IPS-18c (cell line): ENCODE measurements around the gene MAGI2.

Experiments
- H3K4me3 ChIP-seq: 2 replicates; pipeline ENCODE4 v1.7.0; 2013; ENCODE audit warnings: low read depth, mild to moderate bottlenecking, low read length, moderate library complexity; ENCODE audit not compliant: insufficient read depth
- H3K9me3 ChIP-seq: one replicate; pipeline ENCODE4 v1.6.1; 2013; ENCODE audit warnings: mild to moderate bottlenecking, low read length, moderate library complexity; ENCODE audit not compliant: control insufficient read depth, insufficient read depth

Gene MAGI2

DNA sequence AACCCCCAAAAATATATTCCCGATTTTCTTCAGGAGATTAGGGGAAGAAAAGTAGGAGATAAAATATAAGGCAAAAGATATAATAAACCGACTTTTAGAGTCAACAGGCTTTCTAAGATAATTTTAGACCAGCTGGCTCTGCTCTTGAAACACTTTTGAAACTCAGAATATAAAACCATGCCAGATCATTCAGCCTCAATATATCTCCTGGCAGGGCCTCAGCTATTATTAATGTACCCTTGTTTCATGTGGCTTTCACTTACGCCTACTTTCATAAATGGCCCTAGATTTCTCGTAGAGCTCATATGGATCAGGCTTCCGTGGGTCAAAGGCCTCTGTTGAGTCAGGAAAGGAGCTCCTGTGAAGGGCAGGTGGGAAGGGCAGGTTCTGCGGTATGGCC, 1258.9 kb downstream of the MAGI2 start:
- H3K4me3 ChIP-seq: no peak overlapping the region

DNA sequence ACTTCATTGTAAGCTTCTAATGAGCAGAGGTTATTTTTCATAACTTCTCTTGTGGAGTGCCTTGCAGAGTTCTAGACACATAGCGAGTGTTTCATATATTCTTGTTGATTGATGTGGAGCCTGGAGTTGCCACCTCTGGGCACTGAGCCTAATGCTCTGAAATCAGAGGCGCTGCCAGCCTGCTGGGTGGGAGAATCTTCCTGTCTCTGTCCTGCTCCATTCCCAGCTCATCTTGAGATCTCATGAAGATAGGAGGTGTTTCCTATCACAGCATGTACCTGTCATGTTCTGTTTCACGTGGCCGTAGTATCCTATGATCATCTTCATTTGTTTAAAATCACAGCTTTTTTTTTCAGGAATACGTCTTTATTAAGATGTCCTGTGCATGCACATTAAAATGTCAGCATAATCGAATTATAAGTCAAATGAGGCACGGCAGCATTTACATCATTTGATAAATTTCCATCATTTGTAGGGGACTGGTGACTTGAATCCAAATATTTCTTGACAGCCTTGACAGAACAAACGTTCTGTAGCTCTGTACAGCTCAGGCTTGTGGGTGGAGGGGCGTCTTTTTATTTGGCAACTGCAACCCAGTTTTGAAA, 1261.9 kb downstream of the MAGI2 start:
- Histone ChIP-seq H3K9me3 (no peaks in the 10 kb centered on the region), H3K4me3 (no peak overlapping the region)

More for the DNA sequence above, 1258.9 kb downstream of the MAGI2 start:
- H3K9me3 ChIP-seq: no peaks in the 10 kb centered on the region

DNA sequence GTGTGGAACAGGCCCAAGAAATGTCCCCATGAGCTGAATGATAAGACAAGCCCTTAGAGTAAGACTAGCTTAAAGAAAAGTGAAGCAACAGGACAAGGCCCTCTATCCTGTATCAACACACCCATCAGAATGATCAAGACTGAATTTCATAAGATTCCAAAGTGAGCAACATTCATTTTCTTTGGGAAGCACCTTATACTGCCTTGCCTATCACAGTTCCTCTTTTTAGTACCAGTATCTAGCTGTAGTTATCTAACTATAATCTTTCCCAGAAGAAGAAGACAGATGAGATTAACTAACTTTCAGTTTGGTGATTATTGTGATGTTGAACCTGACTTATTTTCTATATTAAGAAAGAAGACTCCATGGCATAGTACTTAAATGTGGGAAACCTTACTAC, 1263.7 kb downstream of the MAGI2 start:
- Histone ChIP-seq H3K9me3 (no peaks in the 10 kb centered on the region), H3K4me3 (no peak overlapping the region)

DNA sequence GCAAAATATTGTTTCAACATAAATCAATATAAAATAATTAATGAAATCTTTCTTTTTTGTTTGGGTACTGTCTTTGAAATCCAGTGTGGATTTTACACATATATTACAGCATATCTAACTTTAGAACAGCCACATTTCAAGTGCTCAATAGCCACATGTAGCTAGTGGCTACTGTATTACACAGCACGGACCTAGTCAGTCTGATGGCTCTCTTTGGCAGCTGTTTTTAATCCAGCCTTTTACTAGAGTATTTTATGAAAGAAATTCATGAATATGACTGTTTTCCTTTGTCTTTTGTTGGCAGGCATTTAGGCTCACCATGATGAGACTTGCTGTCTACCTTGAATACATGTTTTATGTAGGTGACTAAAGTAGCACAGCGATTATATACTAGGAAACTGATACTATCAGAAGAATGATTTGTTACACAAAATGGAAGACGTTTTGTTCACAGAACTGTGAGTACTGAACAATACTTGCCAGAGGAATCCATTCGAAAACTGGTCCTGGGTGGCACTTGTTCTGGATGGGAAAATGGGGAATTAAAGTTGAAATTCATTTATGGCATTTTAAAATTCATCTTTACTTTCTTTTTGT, 1268.2 kb downstream of the MAGI2 start:
- H3K9me3 ChIP-seq: no peaks in the 10 kb centered on the region

GRCh38 chr7:78184299-78184698, 1269.2 kb downstream of the MAGI2 start:
- no peaks in the 10 kb centered on the region for H3K9me3 ChIP-seq
- no peak overlapping the region for H3K4me3 ChIP-seq

More for the DNA sequence above, 1268.2 kb downstream of the MAGI2 start:
- no peak overlapping the region for H3K4me3 ChIP-seq

- H3K9me3 ChIP-seq: no peaks in the 10 kb centered on the region
- H3K4me3 ChIP-seq: no peak overlapping the region
Observed at GRCh38 chr7:78179827-78180477, 1273.5 kb downstream of the MAGI2 start.

DNA sequence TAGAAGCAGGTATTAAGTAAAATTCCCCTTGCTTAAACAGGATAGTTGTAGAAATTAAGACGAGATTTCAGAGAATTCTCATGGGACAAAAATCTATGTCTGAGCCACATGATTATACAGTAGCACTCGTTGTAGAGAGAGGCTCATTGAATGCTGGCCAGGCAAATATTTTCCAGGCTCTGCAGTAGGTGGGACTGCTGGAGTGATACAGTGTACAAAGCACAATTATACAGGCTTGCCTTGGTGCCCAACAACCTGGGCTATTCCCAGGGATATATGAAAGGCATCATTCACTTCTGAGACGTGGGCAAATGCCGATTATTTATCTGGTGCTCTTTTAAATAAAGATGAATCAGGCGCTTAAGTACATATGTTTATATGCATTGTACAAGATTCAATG, 1274.3 kb downstream of the MAGI2 start:
- H3K4me3 ChIP-seq: no peak overlapping the region
- H3K9me3 ChIP-seq: no peaks in the 10 kb centered on the region

GRCh38 chr7:78178319-78178718, 1275.1 kb downstream of the MAGI2 start:
- Histone ChIP-seq H3K4me3 (no peak overlapping the region), H3K9me3 (no peaks in the 10 kb centered on the region)

- Histone ChIP-seq H3K9me3 (no peaks in the 10 kb centered on the region), H3K4me3 (no peak overlapping the region)
Observed at GRCh38 chr7:78176171-78176570, 1277.3 kb downstream of the MAGI2 start.

- no peak overlapping the region for H3K4me3 ChIP-seq
Observed at GRCh38 chr7:78175330-78176100, 1278.0 kb downstream of the MAGI2 start.

GRCh38 chr7:78173666-78174065, 1279.8 kb downstream of the MAGI2 start:
- no peaks in the 10 kb centered on the region for H3K9me3 ChIP-seq
- H3K4me3 ChIP-seq: no peak overlapping the region

More at GRCh38 chr7:78175330-78176100, 1278.0 kb downstream of the MAGI2 start:
- H3K9me3 ChIP-seq: no peaks in the 10 kb centered on the region

DNA sequence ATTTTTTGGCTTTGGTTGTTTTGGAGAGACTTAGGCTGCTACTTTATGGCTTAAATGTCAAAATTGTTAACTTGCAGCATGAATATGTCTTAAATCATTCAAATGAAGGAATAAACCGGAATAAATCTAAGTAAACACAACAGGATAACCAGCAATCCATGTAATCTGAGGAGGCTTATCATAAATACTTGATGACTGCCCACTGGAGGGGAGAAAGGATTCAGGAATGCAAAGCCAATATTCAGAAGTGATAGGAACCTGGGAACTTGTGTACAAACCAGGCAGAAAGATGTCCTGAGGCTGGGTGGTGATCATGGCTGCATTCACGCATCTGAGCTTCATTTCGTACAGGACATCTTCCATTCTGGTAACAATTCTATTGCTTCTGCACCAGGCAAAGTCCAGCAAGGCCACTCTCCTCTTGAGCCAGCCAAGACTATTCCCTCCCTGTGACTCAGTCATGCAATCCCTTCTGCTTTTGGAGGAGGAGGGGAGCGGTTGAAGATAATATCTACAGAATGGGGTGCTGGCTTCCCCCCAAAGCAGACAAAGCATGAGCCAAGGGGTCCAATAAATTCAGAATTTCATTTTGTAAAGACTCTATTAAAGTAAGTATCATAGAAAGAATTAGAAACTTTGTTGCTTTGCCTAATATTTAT, 1280.4 kb downstream of the MAGI2 start:
- no peaks in the 10 kb centered on the region for H3K9me3 ChIP-seq
- no peak overlapping the region for H3K4me3 ChIP-seq

GRCh38 chr7:78172267-78172757, 1281.2 kb downstream of the MAGI2 start:
- no peak overlapping the region for H3K4me3 ChIP-seq

GRCh38 chr7:78171398-78171797, 1282.1 kb downstream of the MAGI2 start:
- Histone ChIP-seq H3K9me3 (no peaks in the 10 kb centered on the region), H3K4me3 (no peak overlapping the region)

More at GRCh38 chr7:78172267-78172757, 1281.2 kb downstream of the MAGI2 start:
- no peaks in the 10 kb centered on the region for H3K9me3 ChIP-seq

GRCh38 chr7:78170815-78171214, 1282.7 kb downstream of the MAGI2 start:
- Histone ChIP-seq H3K9me3 (no peaks in the 10 kb centered on the region), H3K4me3 (no peak overlapping the region)

DNA sequence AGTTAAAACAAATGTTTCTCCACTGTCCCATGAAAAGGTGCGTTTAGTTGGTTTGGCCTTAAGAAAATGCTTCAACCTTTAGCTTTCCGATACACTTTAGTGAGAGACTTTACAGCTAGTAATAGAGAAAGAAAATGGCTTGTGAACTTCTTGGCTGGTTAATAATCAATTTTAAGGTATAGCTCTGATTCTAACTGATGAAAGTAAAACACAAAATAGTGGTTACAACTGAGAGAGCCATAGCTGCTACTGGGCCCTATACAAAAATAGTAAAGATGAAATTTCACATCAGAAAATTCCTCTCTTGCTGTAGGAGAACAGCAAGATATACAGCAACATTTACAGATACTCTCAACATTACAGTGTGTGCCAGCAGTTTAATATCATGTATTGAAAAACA, 1283.5 kb downstream of the MAGI2 start:
- Histone ChIP-seq H3K9me3 (no peaks in the 10 kb centered on the region), H3K4me3 (no peak overlapping the region)

DNA sequence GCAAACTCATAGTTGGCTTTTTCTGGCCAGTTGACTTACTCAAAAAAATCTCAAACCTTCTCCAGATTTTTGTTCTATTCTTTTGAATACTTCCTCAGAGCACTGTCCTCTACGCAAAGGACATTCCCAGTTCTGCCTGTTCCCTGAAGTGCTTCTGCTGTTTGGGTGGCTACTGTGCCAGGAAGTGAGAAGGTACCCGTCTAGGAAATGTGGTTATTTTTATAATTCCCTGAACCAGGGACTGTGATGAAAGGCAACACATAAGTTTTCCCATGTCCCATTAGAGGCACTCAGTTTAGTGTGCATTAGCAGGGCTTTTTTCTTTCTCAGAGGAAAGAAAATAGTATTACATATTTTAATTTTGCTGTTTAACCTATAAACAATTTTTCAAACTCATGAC, 1284.6 kb downstream of the MAGI2 start:
- Histone ChIP-seq H3K9me3 (no peaks in the 10 kb centered on the region), H3K4me3 (no peak overlapping the region)
